Ishikawa (cell line): ENCODE data around the gene NAA50.

ENCODE experiments used
- CEBPB ChIP-seq: IDR thresholded peaks from 2 replicates; pipeline ENCODE4 v1.6.1; 2012
- EP300 ChIP-seq: IDR thresholded peaks from 2 replicates; pipeline ENCODE4 v1.6.1; 2012; ENCODE audit warnings: borderline replicate concordance
- TEAD4 ChIP-seq: IDR thresholded peaks from 2 replicates; pipeline ENCODE4 v1.6.1; 2012
- ZBTB7A ChIP-seq: IDR thresholded peaks from 2 replicates; pipeline ENCODE4 v1.6.1; 2012; ENCODE audit warnings: low read depth

DNA sequence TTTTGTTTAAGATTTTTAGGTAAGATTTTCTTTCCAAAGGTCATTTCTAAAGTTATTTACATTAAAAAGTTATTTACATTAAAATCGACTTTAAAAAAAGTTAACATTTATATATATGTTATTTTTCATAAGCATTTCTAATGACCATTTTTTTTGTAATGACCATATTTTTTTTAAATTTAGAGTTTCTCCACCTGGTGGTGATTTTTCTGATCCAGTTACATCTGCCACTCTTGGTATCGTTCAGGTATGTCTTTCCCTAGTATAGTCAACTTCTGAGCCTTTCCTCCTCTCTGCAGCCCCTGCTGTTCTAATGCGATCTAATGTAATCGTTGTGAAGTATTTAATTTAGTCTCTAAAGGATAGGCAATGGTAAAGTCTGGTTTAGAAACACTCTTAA lies 49.6 kb upstream of the NAA50 start:
- TF ChIP-seq EP300 (no peak), ZBTB7A (no peak), CEBPB (no peak), TEAD4 (no peak)
